Activated T-cell treated with anti-CD3 and anti-CD28 coated beads for 24 hours (primary cell): ENCODE results near the gene GDF7.

Experiments
- DNase-seq: peaks from one replicate; pipeline ENCODE4 v3.0.0-alpha.2; 2020; ENCODE audit warnings: low read depth

The GDF7 gene

GRCh38 chr2:20645301-20645701 lies 21.6 kb upstream of the GDF7 start:
- no peak for DNase-seq

DNA sequence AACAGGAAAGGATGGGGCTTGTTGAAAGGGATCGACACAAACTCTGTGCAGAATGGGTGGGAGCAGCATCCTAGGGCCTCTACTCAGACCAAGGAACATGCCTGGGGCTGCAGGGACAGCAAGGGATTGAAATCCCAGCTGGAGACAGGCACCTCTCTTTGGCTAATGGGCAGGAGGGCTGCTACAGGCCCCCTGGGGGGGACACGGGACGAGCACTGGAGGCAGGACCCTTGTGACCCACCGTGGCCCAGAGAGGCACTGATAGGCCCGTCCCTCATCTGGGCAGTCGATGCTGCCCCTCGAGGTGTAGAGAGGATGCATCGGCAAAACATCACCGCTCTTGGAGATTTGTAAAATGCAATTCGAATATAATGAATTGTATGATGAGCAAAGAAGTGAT lies 21.2 kb upstream of the GDF7 start:
- DNase-seq = no peak

DNA sequence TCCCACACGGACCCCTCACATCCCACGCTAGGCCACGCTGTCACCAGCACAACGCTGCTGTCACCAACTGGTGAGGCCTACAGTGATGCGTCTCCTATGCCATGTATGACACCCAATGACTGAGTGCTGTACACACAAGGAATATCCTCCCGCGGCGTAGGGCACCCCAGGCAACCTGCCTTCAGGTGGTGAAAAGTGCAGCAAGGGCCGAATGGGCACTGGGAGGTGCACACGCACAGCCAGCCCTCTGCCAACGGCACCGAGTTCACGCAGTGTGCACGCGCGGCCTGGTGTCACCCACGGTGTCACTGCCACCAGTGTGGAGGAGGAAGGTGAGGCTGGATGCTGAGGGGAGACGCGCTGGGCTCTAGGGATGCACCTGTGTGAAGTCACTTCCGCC lies 20.5 kb upstream of the GDF7 start:
- no peak for DNase-seq

DNA sequence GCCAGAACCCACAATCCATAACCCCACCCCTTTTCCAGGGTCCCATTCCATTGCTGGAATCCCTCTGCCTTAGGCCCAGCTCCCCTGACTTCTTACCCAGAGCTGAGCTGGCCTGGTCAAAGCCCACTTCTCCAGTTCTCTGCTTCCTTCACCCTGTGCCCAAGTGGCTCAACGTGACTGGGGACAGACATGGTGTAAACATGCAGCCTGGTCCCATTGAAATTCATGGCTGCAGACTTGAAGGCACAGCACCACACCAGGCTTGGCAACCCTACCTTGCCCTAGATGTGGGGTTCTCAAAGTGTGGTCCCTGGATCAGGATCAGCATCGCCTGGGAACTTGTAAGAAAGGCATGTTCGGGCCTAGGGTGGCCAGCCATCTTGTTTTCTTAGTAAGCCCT lies 19.7 kb upstream of the GDF7 start:
- DNase-seq = no peak

- DNase-seq = no peak
Measured at GRCh38 chr2:20647738-20648137, 19.2 kb upstream of the GDF7 start.

- DNase-seq = no peak
Measured at GRCh38 chr2:20648206-20648605, 18.7 kb upstream of the GDF7 start.

DNA sequence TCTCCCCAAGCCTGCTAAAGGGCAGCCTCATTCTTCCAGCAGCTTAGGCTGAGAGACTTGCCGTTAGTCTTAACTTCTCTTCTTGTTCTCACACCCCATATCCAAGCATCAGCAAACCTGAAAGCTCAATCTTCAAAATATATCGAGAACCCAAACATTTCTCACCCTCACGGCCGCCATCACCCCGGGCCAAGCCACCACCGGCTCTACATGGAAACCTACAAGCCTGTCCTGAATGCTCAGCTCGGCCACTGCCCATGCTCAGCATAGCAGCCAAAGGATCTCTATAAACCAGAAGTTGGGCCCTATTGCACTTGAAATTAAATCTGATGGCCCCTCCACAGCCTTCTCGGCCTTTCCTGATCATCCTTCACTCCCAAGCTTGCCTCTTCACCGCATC lies 18.1 kb upstream of the GDF7 start:
- DNase-seq = no peak

DNA sequence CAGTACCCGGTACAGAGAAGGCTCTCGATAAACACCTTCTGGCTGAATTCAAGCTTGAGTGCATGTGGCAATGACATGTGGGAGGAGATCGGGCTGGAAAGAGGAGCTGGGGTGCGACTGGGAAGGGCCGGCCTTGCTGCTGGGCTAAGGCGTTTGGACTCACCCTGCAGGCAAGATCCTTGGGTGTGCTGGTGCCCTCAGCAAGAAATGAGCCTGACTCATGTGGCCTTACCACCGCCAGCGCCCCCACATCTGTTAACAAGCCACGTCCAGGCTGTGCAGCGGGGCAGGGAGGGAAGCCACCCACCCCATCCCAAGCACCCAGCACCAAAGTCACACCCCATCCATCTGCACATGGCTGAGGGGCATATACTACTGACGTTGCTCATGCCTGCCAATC lies 17.4 kb upstream of the GDF7 start:
- no peak for DNase-seq

- no peak for DNase-seq
Measured at GRCh38 chr2:20649976-20650375, 17.0 kb upstream of the GDF7 start.

GRCh38 chr2:20650393-20650876 lies 16.5 kb upstream of the GDF7 start:
- DNase-seq = no peak

DNA sequence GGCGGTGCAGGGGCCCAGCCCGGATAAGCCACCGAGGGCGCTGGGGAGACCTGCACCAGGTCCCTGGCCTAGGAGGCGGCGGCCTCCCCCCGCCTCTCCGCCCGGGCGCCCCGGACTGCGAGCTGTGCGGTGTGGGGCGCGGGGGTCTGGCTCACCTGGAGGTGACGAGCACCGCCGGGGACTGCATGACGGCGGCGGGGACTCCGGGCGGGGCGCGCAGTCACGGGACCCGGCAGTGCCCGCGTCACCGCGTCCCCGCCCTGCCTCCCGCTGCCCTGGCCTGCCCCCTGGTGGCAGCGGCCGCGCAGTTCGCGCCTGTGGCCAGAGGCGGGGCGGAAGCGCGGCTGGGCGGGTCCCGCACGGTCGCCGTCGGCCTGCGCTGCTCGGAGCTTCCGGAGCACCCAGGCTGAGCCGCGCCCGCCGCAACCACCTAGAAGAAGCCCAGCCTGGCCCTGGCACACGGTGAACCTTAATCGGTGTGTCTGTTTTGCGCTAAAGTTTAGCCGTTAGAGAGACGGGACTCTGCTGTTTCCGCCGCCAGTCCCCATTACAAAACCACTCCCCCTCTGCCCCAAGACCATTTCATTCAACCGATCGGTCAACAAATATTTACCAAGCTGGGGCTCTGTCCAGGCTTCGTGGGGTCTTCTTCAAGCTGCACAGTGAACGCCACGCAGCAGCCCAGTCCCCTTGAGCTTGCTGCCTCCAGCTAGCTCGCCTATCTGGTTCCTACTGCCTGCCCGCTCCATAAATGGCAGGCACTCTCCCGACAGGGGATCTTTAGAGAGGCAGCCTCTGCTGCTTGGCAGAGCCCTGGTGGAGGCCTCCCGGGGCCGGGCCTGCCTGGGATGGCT lies 15.8 kb upstream of the GDF7 start, which contains the start of gene HS1BP3:
TSS of gene HS1BP3 (minus strand) at position 222 of the 854 bp plus-strand sequence. CDS start at position 187, 35 bp downstream.
- peak; percentile 85 for DNase-seq

DNA sequence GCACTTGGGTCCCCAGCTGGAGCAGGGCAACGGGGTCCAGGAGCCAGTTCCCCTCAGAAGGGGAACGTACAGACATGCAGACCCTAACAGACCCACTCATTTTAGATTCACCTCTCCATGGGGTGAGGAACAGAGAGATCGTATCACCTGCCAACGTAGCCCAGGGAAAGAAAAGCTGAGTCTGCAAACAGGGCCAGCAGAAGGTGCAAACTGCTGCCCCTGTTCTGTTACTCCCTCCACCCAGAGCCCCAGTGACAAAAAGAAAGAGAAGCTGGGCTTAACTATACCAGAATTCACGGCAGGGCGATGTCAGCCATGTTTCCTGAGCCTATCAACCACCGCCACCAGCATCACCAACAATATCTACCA lies 15.2 kb upstream of the GDF7 start:
- no peak for DNase-seq

GRCh38 chr2:20652141-20652540 lies 14.8 kb upstream of the GDF7 start:
- no peak for DNase-seq

DNA sequence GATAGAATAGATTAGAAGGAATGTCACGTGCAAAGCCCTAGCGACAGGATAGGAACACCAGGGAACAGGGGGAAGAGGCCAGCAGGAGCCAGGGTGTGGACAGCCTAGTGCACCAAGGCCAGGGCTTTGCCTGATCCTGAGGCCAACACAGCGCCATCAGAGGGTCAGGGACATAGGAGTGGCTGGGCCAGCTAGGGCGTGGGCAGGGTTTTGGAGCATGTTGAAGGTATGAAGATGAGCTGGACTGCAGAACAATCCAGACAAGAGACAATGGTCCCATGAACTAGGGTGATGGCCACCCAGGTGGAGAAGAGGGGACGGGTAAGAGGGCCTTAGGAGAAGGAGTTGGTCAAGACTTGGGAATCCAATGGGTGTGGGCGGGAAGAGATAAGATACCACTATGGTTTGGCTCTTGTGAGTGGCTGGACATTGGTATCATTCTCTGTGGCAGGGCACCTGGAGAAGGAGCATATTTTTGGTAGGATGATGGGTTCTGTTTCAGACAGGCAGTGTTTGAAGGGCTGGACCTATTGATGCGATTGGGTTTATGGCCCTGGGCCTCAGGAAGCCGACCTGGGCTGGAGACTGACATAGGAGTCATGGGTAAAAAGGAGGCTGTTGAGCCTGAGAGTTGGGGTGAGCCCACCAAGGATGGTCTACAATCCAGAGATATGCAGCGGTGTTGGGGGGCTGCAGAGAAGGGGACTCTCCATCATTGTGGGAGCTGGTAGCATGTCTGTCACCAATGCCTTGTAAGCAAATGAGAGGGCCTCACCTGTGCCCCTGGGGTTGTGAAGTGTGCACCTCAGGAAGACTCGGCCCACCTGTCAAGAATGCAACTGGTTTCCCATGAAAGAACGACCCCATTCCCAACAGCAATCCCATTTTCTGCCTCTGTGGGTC lies 14.0 kb upstream of the GDF7 start:
- no peak for DNase-seq

DNA sequence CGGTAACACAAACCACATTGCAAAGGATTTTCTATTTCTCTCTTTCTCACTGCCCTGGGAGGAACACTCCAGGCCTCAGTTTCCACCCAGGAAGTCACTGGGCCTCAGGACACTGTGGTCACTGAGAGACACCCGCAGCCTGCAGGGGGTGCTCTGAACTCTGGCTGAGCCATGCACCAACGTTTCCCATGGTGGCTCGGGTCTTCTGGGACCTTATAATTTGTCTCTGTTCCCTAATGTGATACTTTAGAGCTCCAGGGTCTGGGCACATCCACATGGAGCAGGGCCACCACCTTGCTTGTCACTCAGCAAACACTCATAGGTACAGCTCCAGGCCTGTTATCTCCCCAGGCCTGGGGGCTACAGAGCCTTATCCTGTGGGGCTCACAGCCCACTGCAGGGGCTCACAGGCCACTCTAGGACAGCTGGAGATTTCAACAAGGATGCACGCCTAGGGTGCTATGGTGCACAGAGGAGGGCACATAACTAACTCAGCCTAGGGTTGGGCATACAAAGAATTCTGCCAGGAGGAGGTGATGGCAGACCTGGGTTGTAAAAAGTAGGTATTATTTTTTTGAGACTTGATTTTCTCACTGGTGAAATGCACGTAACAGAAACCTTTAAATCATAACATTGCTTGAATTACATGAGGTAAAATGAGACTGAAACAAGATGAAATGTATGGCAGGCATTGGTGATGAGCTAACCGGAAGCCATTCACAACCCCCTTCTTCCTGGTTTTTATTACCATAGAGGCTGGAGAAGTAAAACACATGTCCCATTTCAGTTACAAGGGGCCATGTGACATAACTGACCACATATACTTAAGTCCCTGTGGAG lies 13.0 kb upstream of the GDF7 start:
- DNase-seq = no peak

GRCh38 chr2:20654535-20654813 lies 12.5 kb upstream of the GDF7 start:
- DNase-seq = no peak

DNA sequence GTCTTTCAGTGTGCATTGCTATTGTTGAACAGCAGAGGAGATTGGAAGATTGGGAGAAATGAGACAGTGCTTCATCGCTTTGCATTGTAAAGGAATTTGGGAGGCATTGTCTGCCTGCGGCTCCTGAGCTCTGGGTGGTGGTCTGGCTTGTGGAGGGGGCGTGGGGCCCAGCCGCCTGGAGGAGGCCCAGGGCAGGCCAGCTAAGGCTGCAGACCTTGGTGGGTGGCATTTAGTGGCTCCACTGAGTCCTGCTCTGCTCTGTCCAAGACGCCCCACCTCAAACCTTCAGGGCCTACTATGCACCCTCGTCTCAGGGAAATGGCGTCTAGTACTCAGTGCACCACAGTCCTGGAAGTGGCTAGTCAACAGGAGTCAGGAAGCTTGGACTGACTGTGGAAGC lies 10.4 kb upstream of the GDF7 start:
- DNase-seq = no peak

DNA sequence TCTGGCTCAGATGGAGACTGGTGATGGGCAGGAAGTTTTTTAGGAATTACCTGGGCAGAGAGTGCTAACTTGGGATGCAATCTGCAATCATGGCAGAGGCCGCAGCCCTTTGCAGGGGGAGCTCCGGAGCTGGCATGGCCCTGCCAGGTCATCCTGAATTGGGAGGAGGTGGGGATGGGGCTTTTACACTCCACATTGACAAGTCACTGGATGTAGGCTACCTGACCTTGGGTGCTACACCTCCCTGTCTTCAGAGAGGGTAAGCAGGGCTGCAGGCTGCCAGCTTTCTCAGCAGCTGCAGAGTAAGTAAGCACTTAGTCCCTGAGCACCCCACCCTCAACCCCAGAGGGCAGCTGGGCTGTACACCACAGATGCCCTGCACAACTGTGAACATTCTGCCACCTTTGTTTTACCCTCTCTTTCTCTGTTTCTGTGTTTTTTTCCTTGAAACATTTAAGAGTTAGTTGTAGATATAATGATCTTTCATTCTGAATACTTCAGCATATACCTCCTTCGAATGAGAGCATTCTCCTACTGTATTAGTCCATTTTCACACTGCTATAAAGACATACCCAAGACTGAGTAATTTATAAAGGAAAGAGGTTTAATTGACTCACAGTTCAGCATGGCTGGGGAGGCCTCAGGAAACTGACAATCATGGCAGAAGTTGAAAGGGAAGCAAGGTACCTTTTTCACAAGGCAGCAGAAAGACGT lies 9.3 kb upstream of the GDF7 start:
- DNase-seq = no peak

DNA sequence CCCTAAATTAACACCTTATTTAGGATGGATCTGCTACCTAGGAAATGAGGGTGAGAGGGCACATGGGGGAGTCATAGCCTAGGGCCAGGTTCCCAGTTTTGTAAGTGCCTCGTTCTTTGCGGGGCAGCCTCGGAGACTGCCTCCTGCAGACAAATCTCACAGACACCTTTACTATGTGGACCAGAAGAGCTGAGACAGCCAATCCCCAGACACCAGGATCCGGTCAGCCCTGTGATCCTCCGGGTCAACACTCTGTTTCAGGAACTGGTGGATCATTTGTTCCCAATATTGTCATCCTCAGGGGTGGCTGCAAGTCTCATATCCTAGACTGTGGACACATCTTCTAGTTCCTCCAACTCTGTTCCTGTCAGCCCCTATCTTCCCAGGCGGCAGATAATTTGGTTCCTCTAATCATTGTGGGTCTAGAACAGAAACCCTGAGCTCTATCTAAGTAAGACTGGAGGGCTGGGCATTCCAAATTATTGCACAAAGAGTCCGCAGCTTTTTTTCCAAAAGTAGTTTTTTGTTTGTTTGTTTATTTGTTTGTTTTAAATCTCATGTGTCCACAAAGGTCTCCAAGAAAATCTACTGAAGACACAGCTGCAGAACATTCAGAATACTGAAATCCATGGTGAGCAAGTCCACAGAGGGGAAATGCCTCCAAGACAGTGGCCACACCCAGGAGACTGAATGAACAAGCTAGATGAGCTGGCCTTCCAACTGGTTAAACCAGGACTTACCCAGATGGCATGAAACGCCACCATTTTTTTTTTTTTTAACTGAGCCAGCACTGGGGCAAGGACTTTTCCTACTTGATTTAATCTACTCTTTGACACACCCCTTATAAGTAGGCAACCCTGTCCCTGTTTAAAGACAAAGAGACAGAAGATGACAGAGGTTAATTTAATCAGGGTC lies 6.2 kb upstream of the GDF7 start:
- DNase-seq = no peak
